OCI-LY7 (cell line): ENCODE measurements around the gene GNA12.

Source experiments
- EZH2phosphoT487 ChIP-seq: fragments of 200-600 bp; sonication (generic); IDR thresholded peaks from 2 replicates; pipeline ENCODE4 v1.6.1; 2018; ENCODE audit warnings: low read depth, borderline replicate concordance, mild to moderate bottlenecking, mixed run types, antibody characterized with exemption, low read length, moderate library complexity, mixed read lengths
- TF ChIP-seq, protein P1 (sequence below): fragments of 200-600 bp; sonication (generic); conservative IDR thresholded peaks from 2 replicates; pipeline ENCODE4 v1.5.1; 2014; ENCODE audit warnings: mild to moderate bottlenecking, antibody characterized with exemption, low read length, moderate library complexity, mixed read lengths

GRCh38 chr7:2681929-2682799 is 161.9 kb downstream of the GNA12 start:
- TF ChIP-seq, protein P1, sequence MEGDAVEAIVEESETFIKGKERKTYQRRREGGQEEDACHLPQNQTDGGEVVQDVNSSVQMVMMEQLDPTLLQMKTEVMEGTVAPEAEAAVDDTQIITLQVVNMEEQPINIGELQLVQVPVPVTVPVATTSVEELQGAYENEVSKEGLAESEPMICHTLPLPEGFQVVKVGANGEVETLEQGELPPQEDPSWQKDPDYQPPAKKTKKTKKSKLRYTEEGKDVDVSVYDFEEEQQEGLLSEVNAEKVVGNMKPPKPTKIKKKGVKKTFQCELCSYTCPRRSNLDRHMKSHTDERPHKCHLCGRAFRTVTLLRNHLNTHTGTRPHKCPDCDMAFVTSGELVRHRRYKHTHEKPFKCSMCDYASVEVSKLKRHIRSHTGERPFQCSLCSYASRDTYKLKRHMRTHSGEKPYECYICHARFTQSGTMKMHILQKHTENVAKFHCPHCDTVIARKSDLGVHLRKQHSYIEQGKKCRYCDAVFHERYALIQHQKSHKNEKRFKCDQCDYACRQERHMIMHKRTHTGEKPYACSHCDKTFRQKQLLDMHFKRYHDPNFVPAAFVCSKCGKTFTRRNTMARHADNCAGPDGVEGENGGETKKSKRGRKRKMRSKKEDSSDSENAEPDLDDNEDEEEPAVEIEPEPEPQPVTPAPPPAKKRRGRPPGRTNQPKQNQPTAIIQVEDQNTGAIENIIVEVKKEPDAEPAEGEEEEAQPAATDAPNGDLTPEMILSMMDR, result no peak
- TF ChIP-seq EZH2phosphoT487, result no peak
